ENCODE data around the gene THBD.

GRCh38 chr20:22995923-22996322 lies 53.5 kb downstream of the THBD start:
- TF ChIP-seq CTCF (IDR thresholded peaks at IDR 0.05; ENCODE audit: insufficient read depth, low read length) (no peak), GABPA (IDR thresholded peaks at IDR 0.05; ENCODE audit: low read depth) (no peak)

Data from HL-60 (cell line).